H1 (cell line): ENCODE results near the gene MYRF. TPM values are rescaled to one million over a fixed set of nuclear protein-coding genes. Genes with fewer than 3 reads are reported as not detected.

Experiments
- ATF2 ChIP-seq: IDR thresholded peaks from 2 replicates; pipeline ENCODE4 v1.6.1; 2012; ENCODE audit warnings: low read length, inconsistent platforms
- BCL11A ChIP-seq, 2 experiments: IDR thresholded peaks; one replicate each; pipeline ENCODE4 v1.6.1; 2011; ENCODE audit warnings: low read depth in 2 of 2, low read length in 2 of 2, mild to moderate bottlenecking in 2 of 2
- BRCA1 ChIP-seq: IDR thresholded peaks from 2 replicates; pipeline ENCODE4 v1.6.1; 2012; ENCODE audit warnings: low read depth, low read length, improper control_type of control experiment
- CBX5 ChIP-seq: fragments of 300-800, 300-1000 bp; sonication (generic); IDR thresholded peaks from 2 replicates; pipeline ENCODE4 v1.7.1; 2016; ENCODE audit warnings: antibody characterized with exemption, low read length, low read depth
- CBX8 ChIP-seq: fragments of 300-800, 300-1000 bp; sonication (generic); IDR thresholded peaks from 2 replicates; pipeline ENCODE4 v1.7.1; 2016; ENCODE audit warnings: low read depth, low read length, borderline replicate concordance
- CHD1 ChIP-seq: IDR thresholded peaks from 2 replicates; pipeline ENCODE4 v1.6.1; 2012; ENCODE audit warnings: low read depth, low read length, improper control_type of control experiment
- CHD2 ChIP-seq: IDR thresholded peaks from 2 replicates; pipeline ENCODE4 v1.6.1; 2012; ENCODE audit warnings: low read length, improper control_type of control experiment
- CREB1 ChIP-seq: IDR thresholded peaks from 2 replicates; pipeline ENCODE4 v1.6.1; 2012; ENCODE audit warnings: inconsistent platforms
- CTBP2 ChIP-seq: IDR thresholded peaks from 2 replicates; pipeline ENCODE4 v1.7.0; 2011; ENCODE audit warnings: borderline replicate concordance, mild to moderate bottlenecking, moderate library complexity, mixed read lengths, low read length; ENCODE audit not compliant: insufficient read depth, insufficient read length
- GTF2F1 ChIP-seq: IDR thresholded peaks from 2 replicates; pipeline ENCODE4 v1.6.1; 2012; ENCODE audit warnings: low read depth, low read length, improper control_type of control experiment, borderline replicate concordance
- JUN ChIP-seq: IDR thresholded peaks from 2 replicates; pipeline ENCODE4 v1.6.1; 2011; ENCODE audit warnings: low read depth, mild to moderate bottlenecking, improper control_type of control experiment, low read length
- KDM5A ChIP-seq: fragments of 200-600 bp; IDR thresholded peaks from 2 replicates; pipeline ENCODE4 v1.7.1; 2012; ENCODE audit warnings: mild to moderate bottlenecking, low read length, inconsistent platforms, mixed read lengths
- MAFK ChIP-seq: IDR thresholded peaks from 2 replicates; pipeline ENCODE4 v1.6.1; 2012; ENCODE audit warnings: low read depth, mild to moderate bottlenecking, improper control_type of control experiment, low read length
- RAD21 ChIP-seq, 2 experiments: IDR thresholded peaks in 1 of 2; conservative IDR thresholded peaks in 1 of 2; 2 replicates each; pipeline ENCODE4 v1.6.1; 2011; ENCODE audit warnings: low read depth in 2 of 2, low read length in 2 of 2, improper control_type of control experiment in 1 of 2, inconsistent platforms in 1 of 2, mild to moderate bottlenecking in 1 of 2, moderate library complexity in 1 of 2
- RBBP5 ChIP-seq: IDR thresholded peaks from 2 replicates; pipeline ENCODE4 v1.7.1; 2012; ENCODE audit warnings: low read depth, mild to moderate bottlenecking, inconsistent platforms, low read length, moderate library complexity, borderline replicate concordance
- RNF2 ChIP-seq: fragments of 200-900, 300-1000 bp; sonication (generic); IDR thresholded peaks from 2 replicates; pipeline ENCODE4 v1.7.1; 2016; ENCODE audit warnings: borderline replicate concordance, low read depth, mild to moderate bottlenecking, antibody characterized with exemption, low read length; ENCODE audit not compliant: poor library complexity, severe bottlenecking; ENCODE audit errors: missing control alignments
- RXRA ChIP-seq: IDR thresholded peaks from 2 replicates; pipeline ENCODE4 v1.6.1; 2011; ENCODE audit warnings: low read depth, mild to moderate bottlenecking, low read length, moderate library complexity; ENCODE audit not compliant: insufficient read depth
- SRF ChIP-seq: IDR thresholded peaks from 2 replicates; pipeline ENCODE4 v1.6.1; 2011; ENCODE audit warnings: mild to moderate bottlenecking, low read depth, low read length, moderate library complexity
- SUZ12 ChIP-seq: fragments of 200-600 bp; sonication (generic); IDR thresholded peaks from 2 replicates; pipeline ENCODE4 v1.6.1; 2012; ENCODE audit warnings: mild to moderate bottlenecking, inconsistent platforms, low read length, moderate library complexity, mixed read lengths
- TAF7 ChIP-seq: optimal IDR thresholded peaks from 2 replicates; pipeline ENCODE3; 2011; ENCODE audit warnings: low read depth, mild to moderate bottlenecking, inconsistent platforms, low read length, moderate library complexity, borderline replicate concordance
- TEAD4 ChIP-seq: IDR thresholded peaks from 2 replicates; pipeline ENCODE4 v1.6.1; 2012; ENCODE audit warnings: low read depth, low read length, inconsistent platforms, mixed read lengths
- ZNF274 ChIP-seq: IDR thresholded peaks from 2 replicates; pipeline ENCODE4 v1.7.0; 2012; ENCODE audit warnings: low read length, borderline replicate concordance; ENCODE audit errors: extremely low read depth
- polyA plus RNA-seq, 7 experiments: library from polyadenylated mRNA; depleted of rRNA in 3 of 7; stranded (reverse) in 5 of 7; unstranded in 2 of 7; fragments of >200 nt in 5 of 7; fragments of 200-250 nt in 2 of 7; gene quantifications; 1 replicate in 5 of 7; 2 replicates in 1 of 7; 4 replicates in 1 of 7; pipeline versions ENCODE4 v1.2.1 to v1.2.3, GENCODE V29; 2011 to 2013; ENCODE audit warnings: missing spikeins in 2 of 7, mixed read lengths in 2 of 7
- total RNA-seq: library from RNA; stranded (reverse); fragmentation: NEBNext Ultra II Directional; extraction: Animal tissue kit (Norgen Biotek cat#: 25700); gene quantifications from 2 replicates; pipeline ENCODE4 v1.2.1, GENCODE V29; 2021

The MYRF gene
- total and polyA plus RNA-seq, 2 of the 8 experiments (the other 6 are each of a cell fraction or from before 2014, with no cell fraction given) = 6.0 to 6.1 TPM

GRCh38 chr11:61718621-61719302 lies 33.7 kb upstream of the MYRF start (continued):
- TF ChIP-seq ATF2 (peak; percentile 96), RAD21 (IDR thresholded peaks at IDR 0.05 in 1 of 2, conservative IDR thresholded peaks at IDR 0.05 in 1 of 2; ENCODE audit: low read depth in 2 of 2, low read length in 2 of 2) (no peak), MAFK (no peak), RBBP5 (no peak; the same call in 1 of the 2 replicates), BRCA1 (no peak), RXRA (no peak), SRF (no peak), CHD2 (no peak), SUZ12 (no peak), JUN (no peak), ZNF274 (no peak), KDM5A (no peak), GTF2F1 (no peak), TAF7 (no peak), CTBP2 (no peak), BCL11A (IDR thresholded peaks at IDR 0.05; ENCODE audit: low read depth in 2 of 2, low read length in 2 of 2) (no peak), CBX8 (no peak), RNF2 (no peak), TEAD4 (no peak), CBX5 (no peak), CREB1 (peak; percentile 89), CHD1 (no peak)
